ENCODE data around the gene CDYL2.
A peak's percentile ranks its signal among the peaks of the same experiment; 100 is the strongest.

Gene CDYL2

GRCh38 chr16:80804056-80804525 is 307 bp downstream of the CDYL2 start:
- peak; percentile 62 for DNase-seq (ENCODE audit: low spot score)
- TF ChIP-seq CTCF (IDR thresholded peaks at IDR 0.05; ENCODE audit: borderline replicate concordance, control extremely low read depth, extremely low read depth, insufficient read depth, missing control alignments): no peak
- in situ Hi-C loops (cut with MboI; ENCODE audit: low sequenced_read_pairs, unreplicated experiment): loop anchor here (10.0 kb wide), 1 partner anchor 259 kb away; the partner anchor contains the start of gene DYNLRB2

- in situ Hi-C loops (cut with MboI; ENCODE audit: low sequenced_read_pairs, unreplicated experiment): loop anchor here (10.0 kb wide), 1 partner anchor 259 kb away; the partner anchor contains the start of gene DYNLRB2
- TF ChIP-seq CTCF (IDR thresholded peaks at IDR 0.05; ENCODE audit: borderline replicate concordance, control extremely low read depth, extremely low read depth, insufficient read depth, missing control alignments): peak; percentile 60
- DNase-seq (ENCODE audit: low spot score): peak; percentile 72
These were observed 901 bp downstream of the CDYL2 start for GRCh38 chr16:80803339-80804055.

- in situ Hi-C loops (cut with MboI; ENCODE audit: low sequenced_read_pairs, unreplicated experiment): loop anchor here (10.0 kb wide), 1 partner anchor 258 kb away; the partner anchor contains the start of gene DYNLRB2
- DNase-seq (ENCODE audit: low spot score): no peak
- TF ChIP-seq CTCF (IDR thresholded peaks at IDR 0.05; ENCODE audit: borderline replicate concordance, control extremely low read depth, extremely low read depth, insufficient read depth, missing control alignments): no peak
These were observed 1.5 kb downstream of the CDYL2 start for GRCh38 chr16:80802902-80803301.

- in situ Hi-C loops (cut with MboI; ENCODE audit: low sequenced_read_pairs, unreplicated experiment): loop anchor here (10.0 kb wide), 1 partner anchor 257 kb away; the partner anchor contains the start of gene DYNLRB2
- TF ChIP-seq CTCF (IDR thresholded peaks at IDR 0.05; ENCODE audit: borderline replicate concordance, control extremely low read depth, extremely low read depth, insufficient read depth, missing control alignments): no peak
- DNase-seq (ENCODE audit: low spot score): no peak
These were observed 2.3 kb downstream of the CDYL2 start for GRCh38 chr16:80802138-80802537.

- no peak for TF ChIP-seq CTCF (IDR thresholded peaks at IDR 0.05; ENCODE audit: borderline replicate concordance, control extremely low read depth, extremely low read depth, insufficient read depth, missing control alignments)
- no peak for DNase-seq (ENCODE audit: low spot score)
- in situ Hi-C loops (cut with MboI; ENCODE audit: low sequenced_read_pairs, unreplicated experiment): no loop called here
These were observed 10.3 kb downstream of the CDYL2 start for GRCh38 chr16:80794071-80794470.

GRCh38 chr16:80792031-80792430 is 12.4 kb downstream of the CDYL2 start:
- DNase-seq (ENCODE audit: low spot score): no peak
- in situ Hi-C loops (cut with MboI; ENCODE audit: low sequenced_read_pairs, unreplicated experiment): no loop called here
- no peak for TF ChIP-seq CTCF (IDR thresholded peaks at IDR 0.05; ENCODE audit: borderline replicate concordance, control extremely low read depth, extremely low read depth, insufficient read depth, missing control alignments)

Data from GM13976 (cell line).